HG03159 (cell line): ENCODE results near the gene SLC7A7.
"Not testable (repeated sequence)": the region's sequence is repeated elsewhere in the genome, so short reads cannot be mapped to it uniquely, and the experiment has no call there.

ENCODE experiments used
- ATAC-seq: cut with Tn5 transposase; IDR thresholded peaks from one replicate; pipeline ENCODE4 v1.9.1; 2021; ENCODE audit warnings: mild to moderate bottlenecking, moderate library complexity; ENCODE audit not compliant: unreplicated experiment

SLC7A7 gene

GRCh38 chr14:22764382-22764781 lies 50.9 kb downstream of the SLC7A7 start:
- ATAC-seq: no peak

- no peak for ATAC-seq
These were observed 53.5 kb downstream of the SLC7A7 start for GRCh38 chr14:22761734-22762133.

GRCh38 chr14:22757972-22758650 lies 57.1 kb downstream of the SLC7A7 start:
- ATAC-seq: not testable (repeated sequence)

- no peak for ATAC-seq
These were observed 61.6 kb downstream of the SLC7A7 start for GRCh38 chr14:22753586-22753985.

GRCh38 chr14:22752422-22752821 lies 62.8 kb downstream of the SLC7A7 start:
- ATAC-seq: no peak

- ATAC-seq: no peak
These were observed 66.6 kb downstream of the SLC7A7 start for GRCh38 chr14:22748631-22749068.

GRCh38 chr14:22748206-22748605 lies 67.0 kb downstream of the SLC7A7 start:
- ATAC-seq: no peak

GRCh38 chr14:22747769-22748168 lies 67.5 kb downstream of the SLC7A7 start:
- ATAC-seq: no peak

- no peak for ATAC-seq
These were observed 75.2 kb downstream of the SLC7A7 start for GRCh38 chr14:22740020-22740419.

GRCh38 chr14:22739423-22739822 lies 75.8 kb downstream of the SLC7A7 start:
- ATAC-seq: no peak

GRCh38 chr14:22737052-22737451 lies 78.2 kb downstream of the SLC7A7 start:
- peak; percentile 87 for ATAC-seq

GRCh38 chr14:22736384-22736783 lies 78.9 kb downstream of the SLC7A7 start:
- ATAC-seq: not testable (repeated sequence)

GRCh38 chr14:22735096-22735495 lies 80.1 kb downstream of the SLC7A7 start:
- ATAC-seq: no peak

GRCh38 chr14:22733829-22734228 lies 81.4 kb downstream of the SLC7A7 start:
- ATAC-seq: no peak

GRCh38 chr14:22732062-22732461 lies 83.2 kb downstream of the SLC7A7 start:
- ATAC-seq: not testable (repeated sequence)

GRCh38 chr14:22726012-22726411 lies 89.2 kb downstream of the SLC7A7 start:
- no peak for ATAC-seq

- ATAC-seq: not testable (repeated sequence)
These were observed 89.9 kb downstream of the SLC7A7 start for GRCh38 chr14:22725374-22725773.

GRCh38 chr14:22724847-22725246 lies 90.4 kb downstream of the SLC7A7 start:
- not testable (repeated sequence) for ATAC-seq

GRCh38 chr14:22723815-22724214 lies 91.4 kb downstream of the SLC7A7 start:
- no peak for ATAC-seq
